AG09309 (cell line): ENCODE data around the gene PLXNA4.

Experiments used
- DNase-seq: peaks from one replicate; pipeline ENCODE4 v3.0.0-alpha.2; 2010; ENCODE audit warnings: low read depth
- H3K4me3 ChIP-seq: 2 replicates; pipeline ENCODE4 v1.5.1; 2011; ENCODE audit warnings: mild to moderate bottlenecking, low read depth, low read length, moderate library complexity; ENCODE audit not compliant: control insufficient read depth
- TF ChIP-seq, protein P1 (sequence below): IDR thresholded peaks from 2 replicates; pipeline ENCODE4 v1.5.1; 2011; ENCODE audit warnings: mild to moderate bottlenecking, low read depth, low read length, inconsistent platforms; ENCODE audit not compliant: insufficient read depth, control insufficient read depth; ENCODE audit errors: missing control alignments

Gene PLXNA4

DNA sequence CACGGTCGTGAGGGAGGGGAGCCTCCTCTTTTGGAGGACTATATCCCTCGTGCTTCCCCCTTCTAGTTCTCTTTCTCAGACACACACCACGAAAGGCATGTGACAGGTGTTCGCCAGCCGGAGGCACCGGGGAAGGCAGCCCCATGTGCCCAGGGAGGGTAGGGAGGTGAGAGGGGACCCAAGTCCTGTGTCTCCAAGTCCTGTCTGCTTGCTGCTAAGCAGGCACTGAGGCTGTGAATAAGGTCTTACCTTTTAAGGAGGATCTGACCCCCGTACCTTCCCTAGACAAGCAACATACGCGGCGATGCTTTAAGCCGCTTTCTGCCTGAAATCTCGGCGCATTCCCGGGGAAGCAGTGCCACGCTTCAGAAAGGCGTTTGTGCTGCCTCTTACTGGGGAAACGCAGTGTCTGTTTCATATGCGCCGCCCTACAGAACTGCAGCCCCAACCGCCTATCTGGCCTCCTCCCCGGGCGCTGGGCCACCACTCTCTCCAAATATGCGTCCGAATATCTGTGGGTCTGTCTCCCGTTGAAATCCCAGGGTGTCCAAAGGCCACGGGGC is 770 bp downstream of the PLXNA4 start:
- TF ChIP-seq, protein P1, sequence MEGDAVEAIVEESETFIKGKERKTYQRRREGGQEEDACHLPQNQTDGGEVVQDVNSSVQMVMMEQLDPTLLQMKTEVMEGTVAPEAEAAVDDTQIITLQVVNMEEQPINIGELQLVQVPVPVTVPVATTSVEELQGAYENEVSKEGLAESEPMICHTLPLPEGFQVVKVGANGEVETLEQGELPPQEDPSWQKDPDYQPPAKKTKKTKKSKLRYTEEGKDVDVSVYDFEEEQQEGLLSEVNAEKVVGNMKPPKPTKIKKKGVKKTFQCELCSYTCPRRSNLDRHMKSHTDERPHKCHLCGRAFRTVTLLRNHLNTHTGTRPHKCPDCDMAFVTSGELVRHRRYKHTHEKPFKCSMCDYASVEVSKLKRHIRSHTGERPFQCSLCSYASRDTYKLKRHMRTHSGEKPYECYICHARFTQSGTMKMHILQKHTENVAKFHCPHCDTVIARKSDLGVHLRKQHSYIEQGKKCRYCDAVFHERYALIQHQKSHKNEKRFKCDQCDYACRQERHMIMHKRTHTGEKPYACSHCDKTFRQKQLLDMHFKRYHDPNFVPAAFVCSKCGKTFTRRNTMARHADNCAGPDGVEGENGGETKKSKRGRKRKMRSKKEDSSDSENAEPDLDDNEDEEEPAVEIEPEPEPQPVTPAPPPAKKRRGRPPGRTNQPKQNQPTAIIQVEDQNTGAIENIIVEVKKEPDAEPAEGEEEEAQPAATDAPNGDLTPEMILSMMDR: peak; percentile 27
- peak overlapping the region; percentile 46 for H3K4me3 ChIP-seq
- peak; percentile 27 for DNase-seq

DNA sequence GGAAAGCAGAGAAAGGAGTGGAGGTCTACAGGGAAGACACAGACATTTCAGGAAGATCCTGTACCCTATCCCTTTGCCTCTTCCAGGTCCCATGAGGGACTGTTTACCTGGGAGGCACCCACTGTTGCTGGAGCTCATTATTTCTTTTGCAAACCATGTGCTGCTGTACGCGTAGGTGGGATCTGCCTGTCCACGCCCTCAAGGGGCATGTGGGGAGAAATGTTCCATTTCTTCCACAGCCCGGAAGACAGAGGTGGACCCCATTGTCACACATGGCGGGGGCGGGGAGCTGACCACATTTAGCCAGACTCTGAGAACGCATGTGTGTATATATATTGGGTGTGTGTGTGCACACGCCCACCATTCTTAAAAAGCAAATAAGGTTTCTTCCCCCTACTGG is 2.0 kb downstream of the PLXNA4 start:
- no peak for DNase-seq
- TF ChIP-seq, protein P1: no peak
- no peak overlapping the region for H3K4me3 ChIP-seq

- no peak for DNase-seq
- no peak overlapping the region for H3K4me3 ChIP-seq
- TF ChIP-seq, protein P1: no peak
Measured at GRCh38 chr7:132573251-132573955, 2.9 kb downstream of the PLXNA4 start.

- no peak overlapping the region for H3K4me3 ChIP-seq
- no peak for DNase-seq
- TF ChIP-seq, protein P1: no peak
Measured at GRCh38 chr7:132572526-132572925, 3.7 kb downstream of the PLXNA4 start.

- H3K4me3 ChIP-seq: no peak overlapping the region
- TF ChIP-seq, protein P1: no peak
- no peak for DNase-seq
Measured at GRCh38 chr7:132571970-132572369, 4.3 kb downstream of the PLXNA4 start.

DNA sequence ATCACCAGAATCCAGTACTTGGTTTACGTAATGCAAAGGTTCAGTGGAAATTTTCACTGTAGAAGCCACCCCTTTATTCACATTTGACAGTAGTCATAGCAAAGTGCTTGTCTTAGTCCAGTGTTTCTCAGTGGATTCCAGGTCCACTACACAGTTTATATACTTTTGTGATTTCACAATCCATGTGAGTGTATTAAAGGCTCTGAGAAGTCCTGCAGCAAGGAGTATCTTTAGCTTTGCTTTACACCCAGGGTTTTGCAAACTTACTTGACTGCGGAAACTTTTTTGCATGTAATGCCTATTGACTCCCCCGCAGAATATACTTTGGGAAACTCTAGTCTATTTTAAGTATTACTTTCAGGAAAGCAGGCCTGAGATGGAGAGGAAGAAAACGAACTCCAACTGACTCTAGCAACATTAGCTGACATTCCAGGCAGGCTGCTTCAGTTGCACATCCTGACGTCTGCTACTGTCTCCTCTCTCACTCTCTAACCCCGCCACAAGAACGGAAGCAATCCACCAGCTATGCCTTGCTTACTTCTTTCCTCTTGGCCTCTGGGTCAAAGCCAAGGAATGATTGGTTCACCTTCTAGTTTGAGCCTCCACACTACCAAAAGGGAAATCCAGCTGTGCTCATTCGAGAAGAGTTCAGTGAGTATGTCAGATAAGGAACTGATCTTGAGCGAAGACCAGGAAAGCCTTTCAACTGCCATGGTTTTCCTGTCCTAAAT is 6.2 kb downstream of the PLXNA4 start:
- TF ChIP-seq, protein P1: no peak
- no peak overlapping the region for H3K4me3 ChIP-seq
- DNase-seq: no peak
